Measurements from ENCODE around the gene SPATA31D4.

SPATA31D4 gene

GRCh38 chr9:81968026-81968425, 39.8 kb downstream of the SPATA31D4 start:
- DNase-seq, result no peak

DNA sequence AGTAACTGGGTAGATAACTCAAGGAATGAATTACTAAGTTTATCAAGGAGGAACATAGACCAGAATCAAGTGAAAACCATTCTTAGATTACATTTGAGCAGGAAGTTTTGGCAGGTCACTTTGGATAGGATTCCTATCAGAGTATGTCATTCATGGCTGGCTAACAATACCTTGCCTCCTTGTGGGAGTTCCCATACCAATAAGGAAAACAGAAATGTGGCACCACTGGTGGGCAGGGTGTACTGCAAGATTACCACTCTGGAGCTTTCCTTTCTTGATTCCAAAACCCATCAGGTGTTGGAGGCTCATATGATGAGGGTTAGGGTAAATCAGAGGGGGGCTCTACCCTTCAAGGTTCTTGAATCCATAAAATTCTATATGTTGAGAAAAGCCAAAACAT, 41.7 kb downstream of the SPATA31D4 start:
- DNase-seq, result no peak

DNA sequence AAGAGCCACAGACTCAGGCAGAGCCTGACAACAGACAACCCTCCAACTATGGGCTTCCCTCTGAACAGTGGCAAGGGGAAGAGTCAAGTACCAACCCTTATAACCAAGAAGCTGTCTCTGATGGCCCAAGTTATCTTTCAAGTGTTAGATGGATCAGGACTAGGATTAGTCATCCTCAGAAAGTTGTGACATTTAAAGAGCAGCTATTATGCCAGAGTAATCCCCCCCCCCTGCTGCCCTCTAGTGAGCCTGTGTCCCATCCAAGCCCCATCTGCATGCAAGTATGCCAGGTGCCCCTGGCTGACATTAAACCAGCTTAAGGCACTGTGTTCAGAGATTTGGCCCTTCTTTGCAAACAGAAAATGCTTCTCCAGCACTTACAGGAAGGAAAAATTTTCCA, 43.5 kb downstream of the SPATA31D4 start:
- no peak for DNase-seq

- no peak for DNase-seq
These were observed 46.5 kb downstream of the SPATA31D4 start for GRCh38 chr9:81974764-81975163.

- no peak for DNase-seq
These were observed 48.1 kb downstream of the SPATA31D4 start for GRCh38 chr9:81976351-81976750.

DNA sequence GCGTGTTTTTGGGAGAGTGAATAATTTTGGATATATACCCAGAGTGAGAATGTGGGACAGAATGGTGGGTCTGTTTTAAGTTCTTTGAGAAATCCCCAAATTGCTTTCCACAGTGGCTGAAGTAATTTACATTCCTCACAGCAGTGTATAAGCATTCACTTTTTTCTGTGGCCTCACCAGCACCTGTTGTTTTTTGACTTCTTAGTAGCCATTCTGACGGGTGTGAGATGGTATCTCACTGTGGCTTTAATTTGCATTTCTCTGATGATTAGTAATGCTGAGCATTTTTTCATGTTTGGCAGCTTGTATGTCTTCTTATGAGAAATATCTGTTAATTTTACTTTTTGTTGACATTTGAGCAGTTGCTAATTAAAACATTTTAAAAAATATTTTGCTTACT, 51.0 kb downstream of the SPATA31D4 start:
- no peak for DNase-seq

GRCh38 chr9:81980568-81980967, 52.3 kb downstream of the SPATA31D4 start:
- DNase-seq, result no peak

DNA sequence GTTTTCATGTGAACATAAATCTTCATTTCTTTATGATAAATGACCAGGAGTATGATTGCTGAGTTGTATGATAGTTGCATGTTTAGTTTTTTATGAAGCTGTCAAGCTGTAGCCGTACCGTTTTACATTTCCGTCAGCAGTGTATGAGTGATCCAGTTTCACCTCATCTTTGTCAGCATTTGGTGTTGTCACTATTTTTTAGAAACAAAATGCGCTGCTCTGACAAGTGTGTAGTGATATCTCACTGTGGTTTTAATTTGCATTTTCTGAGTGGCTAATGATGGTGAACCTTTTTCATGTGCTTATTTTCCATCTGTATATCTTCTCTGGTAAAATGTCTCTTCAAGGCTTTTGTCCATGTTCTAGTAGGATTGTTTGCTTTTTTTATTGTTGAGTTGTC, 53.7 kb downstream of the SPATA31D4 start:
- no peak for DNase-seq
